IMR-90 (cell line): ENCODE results near the gene SHB.

Experiments
- CTCF ChIP-seq: conservative IDR thresholded peaks from 2 replicates; pipeline ENCODE4 v1.5.1; 2012; ENCODE audit warnings: mild to moderate bottlenecking, low read depth, low read length, improper control_type of control experiment
- FOS ChIP-seq: fragments of 150-350 bp; IDR thresholded peaks from 2 replicates; pipeline ENCODE4 v1.6.1; 2016; ENCODE audit warnings: low read depth, low read length
- POLR2A ChIP-seq: IDR thresholded peaks from 2 replicates; pipeline ENCODE4 v1.6.1; 2012; ENCODE audit warnings: mild to moderate bottlenecking, low read depth, low read length
- RAD21 ChIP-seq: IDR thresholded peaks from 2 replicates; pipeline ENCODE4 v1.6.1; 2012; ENCODE audit warnings: low read length, improper control_type of control experiment
- SMC3 ChIP-seq: fragments of 150-350 bp; IDR thresholded peaks from 2 replicates; pipeline ENCODE4 v1.6.1; 2016; ENCODE audit warnings: low read depth, mild to moderate bottlenecking, antibody characterized with exemption, low read length, moderate library complexity

DNA sequence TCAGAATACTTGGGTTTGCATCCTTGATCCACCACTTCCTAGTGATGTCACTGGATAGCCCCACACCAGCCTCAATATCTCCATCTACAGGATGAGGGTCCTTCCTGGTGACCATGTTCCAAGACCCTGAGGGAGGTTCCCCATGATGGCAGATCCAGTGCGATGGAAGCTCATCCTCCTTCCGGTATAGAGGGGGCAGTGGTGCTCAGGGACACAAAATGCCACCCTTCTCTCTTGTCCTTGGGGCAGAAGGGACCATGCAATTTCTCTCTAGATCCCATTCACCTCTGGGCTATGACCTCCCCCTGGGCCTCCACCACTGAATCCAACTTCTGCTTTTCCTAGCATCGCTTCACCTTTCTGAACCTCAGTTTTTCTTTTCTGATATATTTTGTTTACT, 159.7 kb downstream of the SHB start:
- TF ChIP-seq CTCF (no peak), POLR2A (no peak), RAD21 (no peak), SMC3 (no peak), FOS (no peak)
